WTC11 (cell line): ENCODE results near the gene CPXM2. TPM values are rescaled to one million over a fixed set of nuclear protein-coding genes. Genes with fewer than 3 reads are reported as not detected.

Source experiments
- ATAC-seq: fragments of 200-7000 bp; cut with Tn5 transposase; 2 replicates; pipeline ENCODE4 v1.10.0; 2021; ENCODE audit warnings: mild to moderate bottlenecking, moderate library complexity
- CTCF ChIA-PET: fragments of 300-600 bp; sonication (Branson Sonifier 250); formaldehyde crosslinking; loops from one replicate; lab custom pipeline; 2021; ENCODE audit warnings: antibody characterized with exemption; lab: Charles Lee
- POLR2A ChIA-PET: fragments of 350-600 bp; sonication (Branson Sonifier 250); formaldehyde crosslinking; loops from one replicate; lab custom pipeline; 2021; ENCODE audit warnings: antibody characterized with exemption; lab: Charles Lee
- DNase-seq: peaks from one replicate; pipeline ENCODE4 v3.0.0; 2021; ENCODE audit warnings: low spot score
- H3K27ac Mint-ChIP-seq: 2 replicates; pipeline ENCODE4 v1.8.0; 2021; ENCODE audit warnings: mixed read lengths
- H3K27me3 Mint-ChIP-seq: 2 replicates; pipeline ENCODE4 v1.8.0; 2021; ENCODE audit warnings: low read depth, mild to moderate bottlenecking, moderate library complexity, mixed read lengths
- H3K36me3 Mint-ChIP-seq: 2 replicates; pipeline ENCODE4 v1.8.0; 2021; ENCODE audit warnings: mixed read lengths
- H3K4me1 Mint-ChIP-seq: 2 replicates; pipeline ENCODE4 v1.8.0; 2022; ENCODE audit warnings: mixed read lengths
- H3K4me3 Mint-ChIP-seq: 2 replicates; pipeline ENCODE4 v1.8.0; 2021; ENCODE audit warnings: mild to moderate bottlenecking, moderate library complexity, mixed read lengths
- H3K9me3 Mint-ChIP-seq: 2 replicates; pipeline ENCODE4 v1.8.0; 2021; ENCODE audit warnings: mixed read lengths
- ARID4B ChIP-seq: sonication (generic); formaldehyde crosslinking; IDR thresholded peaks from 2 replicates; pipeline ENCODE4 v1.8.0; 2023; ENCODE audit warnings: missing genetic modification reagents, mild to moderate bottlenecking, borderline replicate concordance
- ATF6 ChIP-seq: sonication (generic); formaldehyde crosslinking; IDR thresholded peaks from 2 replicates; pipeline ENCODE4 v1.8.1; 2023; ENCODE audit warnings: mild to moderate bottlenecking, missing genetic modification reagents
- CBFB ChIP-seq: sonication (generic); formaldehyde crosslinking; IDR thresholded peaks from 2 replicates; pipeline ENCODE4 v1.8.1; 2022; ENCODE audit warnings: mild to moderate bottlenecking, low read depth, missing genetic modification reagents
- FOXJ3 ChIP-seq: sonication (generic); formaldehyde crosslinking; IDR thresholded peaks from 2 replicates; pipeline ENCODE4 v1.9.0; 2021; ENCODE audit warnings: missing genetic modification reagents, mild to moderate bottlenecking, borderline replicate concordance
- FOXK1 ChIP-seq: sonication (generic); formaldehyde crosslinking; IDR thresholded peaks from 2 replicates; pipeline ENCODE4 v1.8.0; 2022; ENCODE audit warnings: mild to moderate bottlenecking, moderate library complexity, missing genetic modification reagents
- GABPB1 ChIP-seq: sonication (generic); formaldehyde crosslinking; IDR thresholded peaks from 2 replicates; pipeline ENCODE4 v1.8.1; 2023; ENCODE audit warnings: mild to moderate bottlenecking, missing genetic modification reagents
- GTF2I ChIP-seq: fragments of 250-450 bp; sonication (Bioruptor Pico); conservative IDR thresholded peaks from 2 replicates; pipeline ENCODE4 v1.4.0; 2021; ENCODE audit warnings: mild to moderate bottlenecking
- MAX ChIP-seq: sonication (generic); formaldehyde crosslinking; IDR thresholded peaks from 2 replicates; pipeline ENCODE4 v1.8.0; 2022; ENCODE audit warnings: mild to moderate bottlenecking, missing genetic modification reagents
- MXD4 ChIP-seq: fragments of 250-450 bp; sonication (Bioruptor Pico); IDR thresholded peaks from 2 replicates; pipeline ENCODE4 v1.8.0; 2021; ENCODE audit warnings: mild to moderate bottlenecking, moderate library complexity, borderline replicate concordance
- NFE2L1 ChIP-seq: sonication (generic); formaldehyde crosslinking; IDR thresholded peaks from 2 replicates; pipeline ENCODE4 v1.8.1; 2023; ENCODE audit warnings: missing genetic modification reagents
- PREB ChIP-seq: sonication (generic); formaldehyde crosslinking; IDR thresholded peaks from 2 replicates; pipeline ENCODE4 v1.8.1; 2022; ENCODE audit warnings: mild to moderate bottlenecking, missing genetic modification reagents, moderate library complexity, borderline replicate concordance
- ZMAT4 ChIP-seq: fragments of 250-450 bp; sonication (Bioruptor Pico); IDR thresholded peaks from 2 replicates; pipeline ENCODE4 v1.9.0; 2021; ENCODE audit warnings: mild to moderate bottlenecking
- ZNF121 ChIP-seq: sonication (generic); formaldehyde crosslinking; IDR thresholded peaks from 2 replicates; pipeline ENCODE4 v1.8.0; 2023; ENCODE audit warnings: missing genetic modification reagents
- ZNF281 ChIP-seq: sonication (generic); formaldehyde crosslinking; IDR thresholded peaks from 2 replicates; pipeline ENCODE4 v1.8.0; 2023; ENCODE audit warnings: mild to moderate bottlenecking, missing genetic modification reagents
- ZNF317 ChIP-seq: sonication (generic); formaldehyde crosslinking; IDR thresholded peaks from 2 replicates; pipeline ENCODE4 v1.8.1; 2023; ENCODE audit warnings: low read depth, mild to moderate bottlenecking, moderate library complexity, missing genetic modification reagents, borderline replicate concordance
- ZNF512 ChIP-seq: sonication (generic); formaldehyde crosslinking; IDR thresholded peaks from 2 replicates; pipeline ENCODE4 v1.8.1; 2022; ENCODE audit warnings: missing genetic modification reagents, borderline replicate concordance
- ZNF532 ChIP-seq: fragments of 250-450 bp; sonication (Bioruptor Pico); IDR thresholded peaks from 2 replicates; pipeline ENCODE4 v1.9.0; 2021; ENCODE audit warnings: mild to moderate bottlenecking, borderline replicate concordance
- ZNF671 ChIP-seq: fragments of 250-450 bp; sonication (Bioruptor Pico); IDR thresholded peaks from 2 replicates; pipeline ENCODE4 v1.8.0; 2021; ENCODE audit warnings: mild to moderate bottlenecking
- total RNA-seq: library from RNA; stranded (reverse); gene quantifications from 3 replicates; pipeline ENCODE4 v1.2.3, GENCODE V29; 2021

CPXM2 gene
- total RNA-seq, 1 experiment from 2014 or later: 3.4 TPM

- no peak for TF ChIP-seq ARID4B (CRISPR knock-in tag)
- no peak for TF ChIP-seq ZNF512 (CRISPR knock-in tag)
- no peak for TF ChIP-seq PREB (CRISPR knock-in tag)
- TF ChIP-seq MXD4 (CRISPR knock-in tag): no peak
- no peak for TF ChIP-seq NFE2L1 (CRISPR knock-in tag)
- TF ChIP-seq ZMAT4 (CRISPR knock-in tag): no peak
- TF ChIP-seq GABPB1 (CRISPR knock-in tag): no peak
- TF ChIP-seq ZNF121 (CRISPR knock-in tag): no peak
- no peak for TF ChIP-seq ZNF532 (CRISPR knock-in tag)
- TF ChIP-seq CBFB (CRISPR knock-in tag): no peak
- no peak for TF ChIP-seq ZNF317 (CRISPR knock-in tag)
- no peak for TF ChIP-seq MAX
Observed at GRCh38 chr10:123922126-123922525, 30.5 kb upstream of the CPXM2 start (continued).

GRCh38 chr10:123916775-123917174 lies 25.2 kb upstream of the CPXM2 start:
- no peak overlapping the region for H3K27ac Mint-ChIP-seq
- ATAC-seq: no peak
- CTCF ChIA-PET: interaction anchor here (0.7 kb wide), 1 partner anchor 20 kb away, joined by 3 read pairs; no protein-coding TSS in a partner anchor
- TF ChIP-seq GTF2I (CRISPR knock-in tag) (no peak), GABPB1 (CRISPR knock-in tag) (no peak), FOXJ3 (CRISPR knock-in tag) (no peak), ATF6 (CRISPR knock-in tag) (no peak), ZNF281 (no peak), FOXK1 (no peak), NFE2L1 (CRISPR knock-in tag) (no peak), ZNF671 (CRISPR knock-in tag) (no peak)

More at GRCh38 chr10:123916775-123917174, 25.2 kb upstream of the CPXM2 start:
- Mint-ChIP-seq H3K4me3 (no peak overlapping the region), H3K27me3 (peaks cover 14% of the 10 kb centered on the region), H3K36me3 (peaks cover 10% of the 10 kb centered on the region), H3K9me3 (peaks cover 24% of the 10 kb centered on the region), H3K4me1 (peaks cover 23% of the 10 kb centered on the region)
- no peak for DNase-seq
- POLR2A ChIA-PET: no interaction called here
